ENCODE measurements around the gene BRPF1. TPM values are rescaled to one million over a fixed set of nuclear protein-coding genes. Genes with fewer than 3 reads are reported as not detected.

Gene BRPF1
- total and polyA plus RNA-seq, 2 donors (not counting 1 experiment from before 2014, with no cell fraction given) = 4.1 to 12.2 TPM

DNA sequence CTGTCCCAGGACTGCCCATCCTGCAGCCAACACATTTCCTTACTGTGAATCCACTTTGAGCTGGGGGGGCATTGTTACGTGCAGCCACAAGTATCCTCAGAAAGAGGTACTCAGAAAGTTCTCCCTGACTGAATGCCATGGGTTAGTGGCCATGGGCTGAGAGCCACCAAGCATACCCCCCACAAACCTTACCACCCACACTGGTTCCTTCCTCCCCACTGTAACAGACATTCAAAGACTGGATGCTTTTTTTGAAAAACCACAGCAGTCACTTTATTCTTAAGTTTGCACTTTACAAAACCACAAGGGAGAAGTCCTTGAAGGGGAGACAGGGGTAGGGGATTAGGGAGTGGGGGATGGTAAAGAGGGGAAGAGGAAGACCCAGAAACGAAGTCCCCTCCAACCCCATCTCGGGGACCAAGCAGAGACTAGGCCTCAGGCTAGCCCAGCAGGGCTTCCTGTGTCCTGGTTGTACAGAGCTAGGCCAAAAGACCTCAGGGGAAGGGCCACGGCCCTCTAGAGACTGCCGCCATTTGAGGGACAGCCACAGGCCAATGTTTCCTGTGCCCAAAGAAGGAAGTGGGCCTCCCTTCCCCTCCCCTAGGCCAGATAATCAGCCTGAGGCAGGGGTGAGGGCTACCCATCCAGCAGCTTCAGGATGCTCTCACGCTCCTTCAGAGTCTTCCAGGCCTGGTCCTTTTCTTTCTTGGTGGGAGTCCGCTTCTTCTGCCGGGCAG is 48.4 kb downstream of the BRPF1 start:
- Histone ChIP-seq H3K27me3 (ENCODE audit: control insufficient read depth, insufficient read depth, low read length) (no peaks in the 10 kb centered on the region), H3K4me1 (ENCODE audit: control insufficient read depth, extremely low read depth, insufficient read depth, low read length) (peaks cover 2% of the 10 kb centered on the region), H3K36me3 (ENCODE audit: control insufficient read depth, insufficient read depth, low read length) (peaks cover 11% of the 10 kb centered on the region), H3K9ac (ENCODE audit: insufficient read depth, low read length) (no peak overlapping the region), H2AFZ (ENCODE audit: low read length) (no peak overlapping the region), H3K9me3 (ENCODE audit: control insufficient read depth, insufficient read depth, low read depth, low read length) (no peaks in the 10 kb centered on the region), H3K4me3 (replicated peaks in 1 of 4; ENCODE audit: control extremely low read depth in 1 of 4, insufficient read depth in 1 of 4, low read depth in 3 of 4, low read length in 4 of 4) (no peak overlapping the region), H3K27ac (ENCODE audit: insufficient read depth, low read length) (no peak overlapping the region), H3K4me2 (ENCODE audit: extremely low read depth, insufficient read depth, low read length) (no peak overlapping the region), H4K20me1 (ENCODE audit: control insufficient read depth, extremely low read depth, insufficient read depth, low read length) (no peaks in the 10 kb centered on the region), H3K79me2 (ENCODE audit: control insufficient read depth, insufficient read depth, low read length) (no peaks in the 10 kb centered on the region)
- TF ChIP-seq, protein P1, sequence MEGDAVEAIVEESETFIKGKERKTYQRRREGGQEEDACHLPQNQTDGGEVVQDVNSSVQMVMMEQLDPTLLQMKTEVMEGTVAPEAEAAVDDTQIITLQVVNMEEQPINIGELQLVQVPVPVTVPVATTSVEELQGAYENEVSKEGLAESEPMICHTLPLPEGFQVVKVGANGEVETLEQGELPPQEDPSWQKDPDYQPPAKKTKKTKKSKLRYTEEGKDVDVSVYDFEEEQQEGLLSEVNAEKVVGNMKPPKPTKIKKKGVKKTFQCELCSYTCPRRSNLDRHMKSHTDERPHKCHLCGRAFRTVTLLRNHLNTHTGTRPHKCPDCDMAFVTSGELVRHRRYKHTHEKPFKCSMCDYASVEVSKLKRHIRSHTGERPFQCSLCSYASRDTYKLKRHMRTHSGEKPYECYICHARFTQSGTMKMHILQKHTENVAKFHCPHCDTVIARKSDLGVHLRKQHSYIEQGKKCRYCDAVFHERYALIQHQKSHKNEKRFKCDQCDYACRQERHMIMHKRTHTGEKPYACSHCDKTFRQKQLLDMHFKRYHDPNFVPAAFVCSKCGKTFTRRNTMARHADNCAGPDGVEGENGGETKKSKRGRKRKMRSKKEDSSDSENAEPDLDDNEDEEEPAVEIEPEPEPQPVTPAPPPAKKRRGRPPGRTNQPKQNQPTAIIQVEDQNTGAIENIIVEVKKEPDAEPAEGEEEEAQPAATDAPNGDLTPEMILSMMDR (conservative IDR thresholded peaks at IDR 0.05 in 1 of 2, IDR thresholded peaks at IDR 0.05 in 1 of 2; ENCODE audit: low read depth in 1 of 2, low read length in 2 of 2) = no peak
- TF ChIP-seq EZH2 (IDR thresholded peaks at IDR 0.05; ENCODE audit: low read length, missing control alignments) = no peak
- DNase-seq (ENCODE audit: low read depth in 2 of 2) = no peak

DNA sequence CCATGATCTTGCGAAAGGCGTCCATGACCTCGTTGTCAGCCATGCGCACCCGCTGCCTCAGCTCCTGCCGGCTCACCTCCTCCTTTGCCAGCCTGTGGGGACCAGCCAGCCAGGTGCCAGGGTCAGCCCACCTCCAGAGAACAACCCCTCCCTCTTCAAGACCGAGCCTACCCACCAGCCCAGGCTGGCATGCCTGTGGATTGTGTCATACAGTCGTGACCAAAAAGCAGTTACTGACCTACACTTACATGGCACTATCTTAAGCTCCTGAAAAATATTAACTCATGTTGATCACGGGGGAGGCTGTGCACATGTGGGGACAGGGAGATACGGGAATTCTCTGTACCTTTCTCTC is 48.9 kb downstream of the BRPF1 start:
- no peak for DNase-seq (ENCODE audit: low read depth in 2 of 2)
- no peak overlapping the region for H3K4me2 ChIP-seq (ENCODE audit: extremely low read depth, insufficient read depth, low read length)
- TF ChIP-seq, protein P1 (conservative IDR thresholded peaks at IDR 0.05 in 1 of 2, IDR thresholded peaks at IDR 0.05 in 1 of 2; ENCODE audit: low read depth in 1 of 2, low read length in 2 of 2) = no peak
- TF ChIP-seq EZH2 (IDR thresholded peaks at IDR 0.05; ENCODE audit: low read length, missing control alignments) = no peak

DNA sequence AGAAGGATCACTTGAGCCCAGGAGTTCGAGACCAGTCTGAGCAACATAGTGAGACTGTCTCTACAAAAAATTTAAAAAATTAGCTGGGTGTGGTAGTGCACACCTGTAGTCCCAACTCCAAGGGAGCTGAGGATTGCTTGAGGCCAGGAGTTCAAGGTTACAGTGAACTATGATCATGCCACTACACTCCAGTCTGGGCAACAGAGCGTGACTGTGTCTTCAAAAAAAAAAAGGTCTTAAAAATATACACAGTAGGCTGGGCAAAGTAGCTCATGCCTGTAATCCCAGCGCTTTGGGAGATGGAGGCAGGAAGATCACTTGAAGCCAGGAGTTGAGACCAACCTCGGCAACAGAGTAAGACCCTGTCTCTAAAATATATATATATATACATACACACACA is 49.4 kb downstream of the BRPF1 start:
- no peak overlapping the region for H2AFZ ChIP-seq (ENCODE audit: low read length)
- no peak overlapping the region for H3K9ac ChIP-seq (ENCODE audit: insufficient read depth, low read length)
- no peaks in the 10 kb centered on the region for H3K9me3 ChIP-seq (ENCODE audit: control insufficient read depth, insufficient read depth, low read depth, low read length)
- H3K79me2 ChIP-seq (ENCODE audit: control insufficient read depth, insufficient read depth, low read length) = no peaks in the 10 kb centered on the region
- TF ChIP-seq EZH2 (IDR thresholded peaks at IDR 0.05; ENCODE audit: low read length, missing control alignments) = no peak
- TF ChIP-seq, protein P1 (conservative IDR thresholded peaks at IDR 0.05 in 1 of 2, IDR thresholded peaks at IDR 0.05 in 1 of 2; ENCODE audit: low read depth in 1 of 2, low read length in 2 of 2) = no peak
- no peak for DNase-seq (ENCODE audit: low read depth in 2 of 2)
- H4K20me1 ChIP-seq (ENCODE audit: control insufficient read depth, extremely low read depth, insufficient read depth, low read length) = no peaks in the 10 kb centered on the region
- H3K27me3 ChIP-seq (ENCODE audit: control insufficient read depth, insufficient read depth, low read length) = no peaks in the 10 kb centered on the region
- H3K4me1 ChIP-seq (ENCODE audit: control insufficient read depth, extremely low read depth, insufficient read depth, low read length) = peaks cover 2% of the 10 kb centered on the region
- H3K27ac ChIP-seq (ENCODE audit: insufficient read depth, low read length) = no peak overlapping the region
- H3K4me2 ChIP-seq (ENCODE audit: extremely low read depth, insufficient read depth, low read length) = no peak overlapping the region
- H3K4me3 ChIP-seq (replicated peaks in 1 of 4; ENCODE audit: control extremely low read depth in 1 of 4, insufficient read depth in 1 of 4, low read depth in 3 of 4, low read length in 4 of 4) = no peak overlapping the region
- peaks cover 13% of the 10 kb centered on the region for H3K36me3 ChIP-seq (ENCODE audit: control insufficient read depth, insufficient read depth, low read length)

More for the DNA sequence above, 48.9 kb downstream of the BRPF1 start:
- Histone ChIP-seq H3K27me3 (ENCODE audit: control insufficient read depth, insufficient read depth, low read length) (no peaks in the 10 kb centered on the region), H3K9me3 (ENCODE audit: control insufficient read depth, insufficient read depth, low read depth, low read length) (no peaks in the 10 kb centered on the region), H3K79me2 (ENCODE audit: control insufficient read depth, insufficient read depth, low read length) (no peaks in the 10 kb centered on the region), H3K4me1 (ENCODE audit: control insufficient read depth, extremely low read depth, insufficient read depth, low read length) (peaks cover 2% of the 10 kb centered on the region), H4K20me1 (ENCODE audit: control insufficient read depth, extremely low read depth, insufficient read depth, low read length) (no peaks in the 10 kb centered on the region), H3K9ac (ENCODE audit: insufficient read depth, low read length) (no peak overlapping the region), H2AFZ (ENCODE audit: low read length) (no peak overlapping the region), H3K36me3 (ENCODE audit: control insufficient read depth, insufficient read depth, low read length) (peaks cover 11% of the 10 kb centered on the region), H3K27ac (ENCODE audit: insufficient read depth, low read length) (no peak overlapping the region), H3K4me3 (replicated peaks in 1 of 4; ENCODE audit: control extremely low read depth in 1 of 4, insufficient read depth in 1 of 4, low read depth in 3 of 4, low read length in 4 of 4) (no peak overlapping the region)
